Common myeloid progenitor, CD34-positive (primary cell): Measurements from ENCODE around the gene WIPI1.
A peak's percentile ranks its signal among the peaks of the same experiment; 100 is the strongest.

Experiments used
- CTCF ChIA-PET: fragments of 350-600 bp; sonication (Branson Sonifier 250); formaldehyde crosslinking; loops from one replicate; lab custom pipeline; 2021; ENCODE audit warnings: antibody characterized with exemption; lab: Charles Lee
- POLR2A ChIA-PET: fragments of 350-600 bp; sonication (Branson Sonifier 250); formaldehyde crosslinking; loops from one replicate; lab custom pipeline; 2021; ENCODE audit warnings: antibody characterized with exemption; lab: Charles Lee
- DNase-seq, 3 donors: peaks; one replicate each; pipeline versions ENCODE4 v3.0.0 to v3.0.0-alpha.2; 2013
- H3K27ac ChIP-seq, 2 experiments: 1 replicate in 1 of 2; 2 replicates in 1 of 2; pipeline ENCODE4 v1.7.0; 2013; ENCODE audit warnings: inconsistent platforms in 2 of 2, low read length in 2 of 2, mild to moderate bottlenecking in 2 of 2, low read depth in 1 of 2, moderate library complexity in 1 of 2; ENCODE audit not compliant: severe bottlenecking in 2 of 2, insufficient read depth in 1 of 2, poor library complexity in 1 of 2
- H3K27me3 ChIP-seq, 5 experiments: replicated peaks in 2 of 5; 1 replicate in 3 of 5; 2 replicates in 2 of 5; pipeline versions ENCODE4 v1.6.1 to v1.7.0; 2013; ENCODE audit warnings: low read length in 4 of 5, mild to moderate bottlenecking in 2 of 5, moderate library complexity in 2 of 5, inconsistent platforms in 1 of 5; ENCODE audit not compliant: insufficient read depth in 5 of 5, control insufficient read depth in 4 of 5
- H3K36me3 ChIP-seq, 4 experiments: 1 replicate in 2 of 4; 2 replicates in 2 of 4; pipeline versions ENCODE4 v1.6.1 to v1.7.0; 2013; ENCODE audit warnings: low read length in 3 of 4, control low read depth in 1 of 4, mild to moderate bottlenecking in 1 of 4; ENCODE audit not compliant: control insufficient read depth in 4 of 4, insufficient read depth in 4 of 4
- H3K4me1 ChIP-seq, 4 experiments: 1 replicate in 3 of 4; 2 replicates in 1 of 4; pipeline versions ENCODE4 v1.6.1 to v1.7.1; 2013; ENCODE audit warnings: low read length in 3 of 4, mild to moderate bottlenecking in 3 of 4, control low read depth in 1 of 4, inconsistent platforms in 1 of 4, moderate library complexity in 1 of 4; ENCODE audit not compliant: control insufficient read depth in 4 of 4, insufficient read depth in 4 of 4; ENCODE audit errors: control extremely low read depth in 1 of 4
- H3K4me3 ChIP-seq, 7 experiments: 1 replicate in 4 of 7; 2 replicates in 3 of 7; pipeline versions ENCODE4 v1.5.1 to v1.7.0; 2013; ENCODE audit warnings: mild to moderate bottlenecking in 7 of 7, low read length in 6 of 7, moderate library complexity in 6 of 7, inconsistent platforms in 2 of 7, low read depth in 2 of 7, control low read depth in 1 of 7; ENCODE audit not compliant: insufficient read depth in 4 of 7, control insufficient read depth in 1 of 7; ENCODE audit errors: extremely low read depth in 1 of 7
- H3K9me3 ChIP-seq, 5 experiments: 1 replicate in 4 of 5; 2 replicates in 1 of 5; pipeline versions ENCODE4 v1.6.1 to v1.7.1; 2013; ENCODE audit warnings: low read length in 4 of 5, mild to moderate bottlenecking in 2 of 5, inconsistent platforms in 1 of 5, low read depth in 1 of 5, moderate library complexity in 1 of 5; ENCODE audit not compliant: control insufficient read depth in 4 of 5, insufficient read depth in 2 of 5; ENCODE audit errors: control extremely low read depth in 1 of 5
- WGBS: methylation state at CpG from one replicate; pipeline ENCODE4 v1.1.5; 2013; ENCODE audit not compliant: insufficient coverage; 5-methylcytosine and 5-hydroxymethylcytosine counted together

Gene WIPI1

GRCh38 chr17:68457539-68458259 lies 403 bp upstream of the WIPI1 start:
- ChIA-PET CTCF (interaction anchor here (0.6 to 2.7 kb wide), 10 partner anchors 10 to 323 kb away, joined by 3 to 12 read pairs (median 6); no protein-coding TSS in a partner anchor), POLR2A (interaction anchor here (0.6 to 2.2 kb wide), 4 partner anchors 17 to 721 kb away, joined by 3 to 12 read pairs (median 6); no protein-coding TSS in a partner anchor)
- H3K27ac ChIP-seq, result no peak overlapping the region
- H3K9me3 ChIP-seq, result no peaks in the 10 kb centered on the region
- 2% methylated on average over 25 of the region's 54 CpGs for WGBS
- H3K27me3 ChIP-seq, result no peaks in the 10 kb centered on the region
- peaks cover 20 to 64% (median 43%) of the 10 kb centered on the region in 4 experiments for H3K4me1 ChIP-seq
- no peaks in the 10 kb centered on the region for H3K36me3 ChIP-seq
- DNase-seq, result peak; percentile 97 to 99 (median 98)
- H3K4me3 ChIP-seq, result peak overlapping the region; percentile 43 to 83 (median 71)

GRCh38 chr17:68456339-68457167 lies 743 bp downstream of the WIPI1 start:
- CTCF ChIA-PET, result interaction anchor here (0.8 to 2.7 kb wide), 6 partner anchors 11 to 322 kb away, joined by 3 to 15 read pairs (median 6); no protein-coding TSS in a partner anchor
- Histone ChIP-seq H3K27me3 (no peaks in the 10 kb centered on the region), H3K4me3 (peak overlapping the region; percentile 60 to 90 (median 73)), H3K27ac (peak overlapping the region in 1 of 2 experiments; percentile 32), H3K9me3 (no peaks in the 10 kb centered on the region), H3K36me3 (no peaks in the 10 kb centered on the region), H3K4me1 (peaks cover 9 to 58% (median 37%) of the 10 kb centered on the region in 4 experiments)
- POLR2A ChIA-PET, result interaction anchor here (0.6 to 2.2 kb wide), 3 partner anchors 11 to 18 kb away, joined by 4 to 12 read pairs (median 8); no protein-coding TSS in a partner anchor
- 49% methylated on average over 18 of the region's 23 CpGs for WGBS
- DNase-seq, result no peak

GRCh38 chr17:68455901-68456338 lies 1.4 kb downstream of the WIPI1 start:
- ChIA-PET CTCF (interaction anchor here (0.8 to 2.7 kb wide), 3 partner anchors 10 to 19 kb away, joined by 4 to 15 read pairs (median 7); no protein-coding TSS in a partner anchor), POLR2A (interaction anchor here (0.6 to 2.2 kb wide), 2 partner anchors 10 to 15 kb away, joined by 4 to 12 read pairs; no protein-coding TSS in a partner anchor)
- DNase-seq, result peak in 2 of 3 donors; percentile 48 to 55

GRCh38 chr17:68453991-68454665 lies 3.2 kb downstream of the WIPI1 start:
- H3K4me1 ChIP-seq, result peaks cover 5 to 42% (median 26%) of the 10 kb centered on the region in 4 experiments
- POLR2A ChIA-PET, result interaction anchor here (1.2 kb wide), 1 partner anchor 18 kb away, joined by 4 read pairs; no protein-coding TSS in a partner anchor
- H3K36me3 ChIP-seq, result no peaks in the 10 kb centered on the region
- CTCF ChIA-PET, result interaction anchor here (0.6 to 2.2 kb wide), 6 partner anchors 9 to 17 kb away, joined by 3 to 9 read pairs (median 5); no protein-coding TSS in a partner anchor
- no peak overlapping the region for H3K4me3 ChIP-seq
- H3K27ac ChIP-seq, result no peak overlapping the region
- WGBS, result 100% methylated on average over 4 of the region's 5 CpGs
- no peaks in the 10 kb centered on the region for H3K27me3 ChIP-seq
- H3K9me3 ChIP-seq, result no peaks in the 10 kb centered on the region
- DNase-seq, result no peak

More at GRCh38 chr17:68455901-68456338, 1.4 kb downstream of the WIPI1 start:
- Histone ChIP-seq H3K9me3 (no peaks in the 10 kb centered on the region), H3K27me3 (no peaks in the 10 kb centered on the region), H3K4me1 (peaks cover 5 to 52% (median 32%) of the 10 kb centered on the region in 4 experiments), H3K4me3 (peak overlapping the region in 2 of 7 experiments; percentile 60 to 80), H3K36me3 (no peaks in the 10 kb centered on the region), H3K27ac (no peak overlapping the region)
- 82% methylated on average over 3 of the region's 4 CpGs for WGBS

DNA sequence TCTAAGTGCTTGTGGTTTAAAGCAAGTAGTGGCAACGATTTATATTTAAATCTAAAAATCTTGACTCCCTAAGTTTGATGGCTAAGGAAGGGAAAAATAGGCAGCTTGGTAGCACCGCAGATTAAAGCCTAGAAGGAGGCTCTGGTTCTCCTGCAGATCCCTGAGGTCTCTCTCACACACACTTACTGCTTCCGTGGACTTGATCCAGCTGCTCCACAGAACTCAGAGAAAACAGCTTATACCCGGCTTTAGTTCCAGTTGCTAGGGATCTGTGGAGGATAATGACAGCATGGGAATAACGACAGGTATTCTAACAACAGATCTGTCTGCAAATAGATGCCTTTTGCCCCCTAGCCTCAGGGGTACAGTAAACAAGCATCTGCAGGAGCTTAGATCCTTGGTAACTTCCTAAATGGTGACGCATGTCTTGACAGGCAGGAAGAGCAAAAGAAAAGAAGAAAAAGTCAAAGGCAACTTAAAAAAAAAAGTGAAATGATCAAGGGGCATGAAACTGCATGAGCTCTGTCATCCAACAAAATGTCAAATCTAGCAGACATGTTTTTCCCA lies 4.5 kb downstream of the WIPI1 start:
- H3K27ac ChIP-seq, result no peak overlapping the region
- H3K4me3 ChIP-seq, result no peak overlapping the region
- DNase-seq, result no peak
- ChIA-PET POLR2A (interaction anchor here (1.2 kb wide), 1 partner anchor 12 kb away, joined by 3 read pairs; no protein-coding TSS in a partner anchor), CTCF (interaction anchor here (0.8 to 2.1 kb wide), 5 partner anchors 11 to 187 kb away, joined by 3 to 9 read pairs (median 4); no protein-coding TSS in a partner anchor)
- peaks cover 0 to 4% (median 0%) of the 10 kb centered on the region in 4 experiments for H3K36me3 ChIP-seq
- 76% methylated on average over 5 of the region's 6 CpGs for WGBS
- peaks cover 0 to 33% (median 20%) of the 10 kb centered on the region in 4 experiments for H3K4me1 ChIP-seq
- no peaks in the 10 kb centered on the region for H3K27me3 ChIP-seq
- H3K9me3 ChIP-seq, result no peaks in the 10 kb centered on the region
